HG02610 (cell line): Measurements from ENCODE around the gene TPPP2.
"Not testable (repeated sequence)": the region's sequence is repeated elsewhere in the genome, so short reads cannot be mapped to it uniquely, and the experiment has no call there.

Experiments used
- ATAC-seq: cut with Tn5 transposase; IDR thresholded peaks from one replicate; pipeline ENCODE4 v1.9.1; 2021; ENCODE audit warnings: mild to moderate bottlenecking, moderate library complexity; ENCODE audit not compliant: unreplicated experiment

The TPPP2 gene

DNA sequence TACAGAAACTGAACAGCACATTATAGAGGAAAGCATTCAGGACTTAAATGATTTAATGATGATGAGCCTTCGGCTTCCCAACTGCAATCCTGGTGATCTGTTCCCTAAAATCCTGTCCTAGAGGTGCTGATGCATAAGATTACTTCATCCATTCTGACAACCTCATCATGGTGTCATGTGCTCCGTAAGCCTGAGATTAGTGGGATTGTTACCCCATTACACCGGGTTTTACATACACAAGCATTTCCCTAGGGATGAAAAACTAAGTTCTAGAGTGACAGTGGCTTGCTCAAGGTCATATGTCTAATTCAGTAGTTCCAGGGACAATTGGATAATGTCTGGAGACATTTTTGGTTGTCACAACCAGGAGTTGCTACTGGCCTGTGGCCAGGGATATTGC lies 7.1 kb downstream of the TPPP2 start:
- no peak for ATAC-seq

DNA sequence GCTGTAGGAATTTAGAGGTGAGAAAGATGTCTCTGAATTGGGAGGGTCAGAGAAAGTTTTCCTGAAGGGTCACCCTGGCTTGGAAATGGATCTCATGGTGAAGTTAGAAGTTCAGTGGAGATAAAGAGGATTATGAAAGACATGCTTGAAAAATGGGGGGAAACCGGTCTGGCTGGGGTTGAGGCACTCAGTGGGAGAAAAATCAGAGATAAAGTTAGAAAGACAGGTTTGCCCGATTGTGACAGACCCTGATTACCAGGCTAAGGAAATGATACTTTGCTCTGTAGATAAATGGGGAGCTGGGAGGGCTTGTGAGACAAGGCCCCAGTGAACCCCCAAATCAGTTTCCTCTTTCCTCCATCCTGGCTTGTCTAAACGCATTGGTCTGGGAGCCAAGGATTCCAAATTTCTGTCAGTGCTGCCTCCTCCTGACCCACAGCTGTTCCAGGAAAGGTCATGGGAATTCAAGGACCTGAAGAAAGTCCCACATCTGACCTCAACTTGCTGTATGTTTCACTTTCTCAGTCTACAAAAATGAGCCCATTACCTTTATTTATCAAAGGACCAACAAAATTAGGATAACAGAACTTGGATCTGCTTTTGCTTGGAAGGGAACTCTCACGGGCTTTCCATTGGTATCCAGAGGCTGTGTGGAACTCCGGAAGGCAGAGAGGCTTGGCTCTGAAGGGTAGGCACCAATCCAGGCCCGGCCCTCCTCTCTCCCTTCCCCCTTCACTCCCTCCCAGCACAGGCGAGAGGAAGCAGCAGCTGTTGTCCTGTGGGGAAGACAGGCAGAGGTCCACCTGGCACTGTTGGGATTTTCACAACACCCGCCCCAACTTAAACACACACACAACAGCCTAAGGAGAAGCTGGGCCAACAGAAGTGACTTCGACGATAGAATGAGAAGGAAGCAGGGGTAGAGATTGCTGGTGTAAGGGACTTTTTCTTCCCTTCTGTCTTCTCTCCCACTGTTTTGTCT lies 8.7 kb downstream of the TPPP2 start:
- ATAC-seq: no peak

DNA sequence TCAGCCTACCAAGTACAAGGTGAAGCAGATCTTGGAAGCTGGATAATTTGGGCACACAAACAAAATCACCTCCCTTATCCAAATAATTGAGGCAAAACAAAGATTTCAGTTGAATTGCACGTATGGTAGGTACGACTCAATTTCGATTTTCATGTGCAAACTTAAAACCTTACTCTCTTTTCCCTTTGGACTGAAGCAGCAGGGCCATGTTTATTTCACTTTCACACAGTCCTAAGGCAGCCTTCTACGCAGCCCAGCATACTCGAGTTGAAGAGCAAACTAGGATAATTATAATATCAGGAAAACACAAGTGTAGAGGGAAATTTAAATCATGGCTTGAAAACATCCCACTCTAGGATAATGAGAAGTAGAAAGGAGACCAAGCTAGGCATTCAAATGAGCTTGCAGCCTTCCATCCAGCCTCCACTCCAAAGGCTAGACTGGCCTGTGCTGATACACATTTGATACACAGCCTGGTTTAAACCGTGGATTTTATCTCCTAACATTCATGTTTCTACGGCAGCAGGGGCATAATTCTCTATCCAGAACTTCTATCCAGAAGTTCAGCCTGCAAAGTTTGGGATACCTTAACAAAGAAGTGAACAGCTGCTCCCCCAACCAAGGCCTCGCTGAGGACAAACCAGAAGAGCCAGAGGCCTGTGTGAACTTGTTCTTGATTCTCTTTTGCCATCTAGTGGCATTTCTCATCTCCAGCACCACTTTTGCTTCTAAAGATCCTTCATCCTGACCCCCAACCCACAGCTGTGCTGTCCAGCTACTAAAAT lies 9.8 kb downstream of the TPPP2 start:
- ATAC-seq: no peak

DNA sequence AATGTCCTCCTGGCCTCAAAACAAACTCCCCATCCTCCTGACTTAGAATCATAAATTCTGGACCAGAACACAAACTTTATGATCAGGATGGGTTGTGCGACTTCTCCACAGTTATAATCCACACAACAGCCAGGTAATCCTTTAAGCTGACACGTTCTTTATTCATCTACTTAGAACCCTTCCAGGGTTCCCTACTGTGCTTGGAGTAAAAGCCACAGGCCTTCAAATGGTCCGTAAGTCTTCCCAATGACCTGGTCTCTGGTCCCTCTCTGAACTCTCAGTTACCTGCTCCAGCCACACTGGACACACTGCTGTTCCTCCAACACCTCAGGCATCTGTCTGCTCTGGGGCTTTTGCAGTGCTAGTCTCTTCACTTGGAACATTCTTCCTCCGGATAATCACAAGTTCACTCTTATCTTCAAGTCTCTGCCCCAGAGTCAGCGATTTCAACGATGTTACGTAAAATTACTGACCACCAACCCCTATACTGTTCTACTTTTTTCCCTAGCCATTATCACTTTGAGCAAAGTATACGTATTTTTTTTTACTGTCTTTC lies 10.4 kb downstream of the TPPP2 start:
- no peak for ATAC-seq

- ATAC-seq: not testable (repeated sequence)
Measured at GRCh38 chr14:21040941-21041340, 10.9 kb downstream of the TPPP2 start.

DNA sequence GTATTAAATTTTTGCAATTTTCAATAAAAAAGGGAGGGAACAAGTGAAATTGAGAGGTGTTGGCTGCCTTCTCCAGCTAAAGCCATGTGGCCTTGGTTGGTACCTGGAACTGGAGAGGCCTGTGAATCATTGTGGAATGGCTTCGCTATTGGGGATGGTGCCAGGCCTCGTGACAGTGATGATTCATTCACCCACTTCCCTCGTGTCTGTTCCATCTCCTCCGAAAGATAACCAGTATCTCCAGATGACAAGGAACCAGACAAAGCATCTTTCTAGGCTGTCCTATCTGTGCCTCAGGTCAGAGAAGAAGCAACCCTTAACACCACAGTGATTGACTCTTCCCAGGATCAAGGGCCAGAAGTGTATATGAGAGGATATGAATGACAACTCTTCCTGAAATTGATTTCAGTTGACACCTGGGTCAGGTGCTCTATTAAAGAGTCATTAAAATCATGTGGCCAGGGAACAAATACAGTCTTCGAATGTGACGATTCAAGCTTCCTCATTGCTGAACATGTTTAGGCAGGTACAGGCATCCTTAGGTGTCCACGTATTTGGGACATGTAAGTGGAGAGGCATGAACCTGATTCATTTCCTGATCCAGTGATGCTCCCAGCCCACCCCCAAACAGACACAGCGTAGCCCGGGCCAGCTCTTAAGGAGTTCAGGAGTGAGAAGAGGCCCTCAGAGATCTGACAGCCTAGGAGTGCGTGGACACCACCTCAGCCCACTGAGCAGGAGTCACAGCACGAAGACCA lies 11.8 kb downstream of the TPPP2 start, which contains the start of gene RNASE7:
RNASE7 (plus strand) TSS at position 687 of the 758 bp plus-strand sequence. CDS start 631 bp downstream, outside the sequence.
- no peak for ATAC-seq

DNA sequence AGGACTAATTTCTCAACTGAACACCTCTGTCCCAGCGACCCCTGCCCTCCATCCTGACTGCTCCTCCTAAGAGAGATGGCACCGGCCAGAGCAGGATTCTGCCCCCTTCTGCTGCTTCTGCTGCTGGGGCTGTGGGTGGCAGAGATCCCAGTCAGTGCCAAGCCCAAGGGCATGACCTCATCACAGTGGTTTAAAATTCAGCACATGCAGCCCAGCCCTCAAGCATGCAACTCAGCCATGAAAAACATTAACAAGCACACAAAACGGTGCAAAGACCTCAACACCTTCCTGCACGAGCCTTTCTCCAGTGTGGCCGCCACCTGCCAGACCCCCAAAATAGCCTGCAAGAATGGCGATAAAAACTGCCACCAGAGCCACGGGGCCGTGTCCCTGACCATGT lies 12.9 kb downstream of the TPPP2 start:
- ATAC-seq: no peak

DNA sequence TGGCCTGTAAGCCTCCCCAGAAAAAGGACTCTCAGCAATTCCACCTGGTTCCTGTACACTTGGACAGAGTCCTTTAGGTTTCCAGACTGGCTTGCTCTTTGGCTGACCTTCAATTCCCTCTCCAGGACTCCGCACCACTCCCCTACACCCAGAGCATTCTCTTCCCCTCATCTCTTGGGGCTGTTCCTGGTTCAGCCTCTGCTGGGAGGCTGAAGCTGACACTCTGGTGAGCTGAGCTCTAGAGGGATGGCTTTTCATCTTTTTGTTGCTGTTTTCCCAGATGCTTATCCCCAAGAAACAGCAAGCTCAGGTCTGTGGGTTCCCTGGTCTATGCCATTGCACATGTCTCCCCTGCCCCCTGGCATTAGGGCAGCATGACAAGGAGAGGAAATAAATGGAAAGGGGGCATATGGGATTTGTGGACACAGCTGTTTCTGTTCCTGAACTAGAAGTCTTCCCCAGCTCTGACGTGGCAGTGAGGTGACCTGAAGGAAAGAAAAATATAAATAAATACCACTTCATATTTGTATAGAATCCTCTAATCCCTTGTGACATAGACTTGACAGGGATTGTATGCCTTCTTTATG lies 13.5 kb downstream of the TPPP2 start:
- ATAC-seq: no peak

- ATAC-seq: no peak
Measured at GRCh38 chr14:21043974-21044618, 14.1 kb downstream of the TPPP2 start.

GRCh38 chr14:21047378-21047781 lies 17.4 kb downstream of the TPPP2 start:
- ATAC-seq: no peak

GRCh38 chr14:21048638-21049037 lies 18.6 kb downstream of the TPPP2 start:
- no peak for ATAC-seq

- ATAC-seq: no peak
Measured at GRCh38 chr14:21049271-21049673, 19.3 kb downstream of the TPPP2 start.

DNA sequence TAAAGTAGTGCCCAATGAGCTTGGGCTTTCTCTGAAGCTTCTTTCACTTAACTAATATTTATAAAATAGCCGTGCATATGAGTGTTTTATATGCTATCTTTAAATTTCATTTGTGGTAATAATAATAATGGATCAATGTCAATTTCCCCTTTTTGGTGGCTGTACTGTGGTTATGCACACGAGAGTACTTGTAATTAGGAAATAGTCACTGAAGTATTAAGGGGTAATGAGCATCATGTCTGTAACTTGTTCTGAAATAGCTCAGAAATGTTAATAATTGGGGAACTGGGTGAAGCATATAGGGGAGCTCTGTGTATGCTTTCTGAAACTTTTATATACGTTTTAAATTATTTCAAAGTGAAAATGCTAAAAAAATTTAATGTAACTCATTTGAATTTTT lies 20.6 kb downstream of the TPPP2 start:
- ATAC-seq: no peak

- no peak for ATAC-seq
Measured at GRCh38 chr14:21053184-21054122, 23.4 kb downstream of the TPPP2 start.

DNA sequence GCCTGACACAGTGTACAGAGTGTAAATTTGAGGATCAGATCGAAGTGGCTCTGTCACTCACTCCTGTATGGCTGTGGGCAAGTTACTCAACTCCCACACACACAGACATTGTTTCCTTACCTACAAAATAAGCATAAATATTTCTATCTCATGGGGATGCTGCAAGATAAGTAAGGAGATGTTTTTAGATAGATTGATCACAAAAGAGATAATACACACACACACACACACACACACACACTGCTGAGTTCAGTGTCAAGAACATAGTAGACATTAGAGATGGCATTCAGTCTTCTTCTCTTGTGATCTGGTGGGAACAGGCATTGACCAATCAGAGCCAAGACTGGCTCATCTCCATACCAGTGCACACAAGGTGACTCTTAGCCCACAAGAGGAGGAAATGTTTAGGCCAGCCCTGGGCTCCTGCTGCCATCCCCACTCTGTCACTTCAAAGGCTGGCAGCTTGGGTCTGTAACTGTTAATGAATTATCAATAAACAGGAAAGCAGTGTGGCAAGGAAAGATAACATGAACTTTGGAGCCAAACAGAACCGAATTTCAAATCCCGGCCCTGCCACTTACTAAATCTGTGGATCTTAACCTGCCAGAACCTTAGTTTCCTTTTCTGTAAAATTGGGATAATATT lies 24.2 kb downstream of the TPPP2 start:
- no peak for ATAC-seq

- ATAC-seq: no peak
Measured at GRCh38 chr14:21054768-21055145, 24.7 kb downstream of the TPPP2 start.

DNA sequence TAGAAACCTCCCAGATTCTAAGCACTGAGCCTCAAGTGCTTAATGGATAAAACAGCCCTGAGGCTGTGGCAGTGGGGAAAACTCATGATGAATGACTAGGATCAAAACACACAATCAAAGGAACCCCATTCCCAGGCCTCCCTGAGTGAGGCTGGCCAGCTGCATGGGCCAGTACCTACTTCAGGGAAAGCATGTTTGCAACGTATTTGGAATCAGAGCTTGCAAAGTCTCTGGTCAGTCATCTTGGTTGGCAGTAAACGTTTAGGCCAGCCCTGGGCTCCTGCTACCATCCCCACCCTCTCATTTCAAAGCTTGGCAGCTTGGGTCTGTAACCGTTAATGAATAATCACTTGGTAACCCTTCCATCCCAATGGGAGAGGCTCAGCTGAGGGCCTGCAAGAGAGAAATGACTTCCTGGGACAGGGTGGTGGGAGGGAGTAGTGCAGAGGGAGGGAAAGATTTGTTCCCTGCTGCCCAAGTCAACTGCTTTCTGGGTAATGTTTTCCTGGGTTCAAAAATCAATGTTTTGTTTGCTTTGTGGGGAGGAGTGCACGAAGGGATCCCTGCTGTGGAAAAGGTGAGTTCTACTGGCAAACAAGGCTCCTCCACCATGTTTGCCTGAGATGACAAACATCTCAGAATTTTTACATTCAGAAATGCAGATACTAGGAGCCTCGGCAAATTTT lies 25.6 kb downstream of the TPPP2 start:
- no peak for ATAC-seq
